Erythroblast (primary cell): Measurements from ENCODE around the gene KREMEN2.

ENCODE experiments used
- GATA1 ChIP-seq: IDR thresholded peaks from 2 replicates; pipeline ENCODE4 v1.6.1; 2011; ENCODE audit warnings: low read depth, mild to moderate bottlenecking, control low read depth, low read length, moderate library complexity
- POLR2A ChIP-seq: IDR thresholded peaks from 2 replicates; pipeline ENCODE4 v1.6.1; 2011; ENCODE audit warnings: mild to moderate bottlenecking, low read length

GRCh38 chr16:2929693-2930092 is 34.4 kb upstream of the KREMEN2 start:
- TF ChIP-seq POLR2A (no peak), GATA1 (no peak)
